GM21529 (cell line): ENCODE measurements around the gene BEND3.
A peak's percentile ranks its signal among the peaks of the same experiment; 100 is the strongest.
"Not testable (repeated sequence)": the region's sequence is repeated elsewhere in the genome, so short reads cannot be mapped to it uniquely, and the experiment has no call there.

Experiments used
- ATAC-seq: cut with Tn5 transposase; IDR thresholded peaks from one replicate; pipeline ENCODE4 v1.9.1; 2021; ENCODE audit not compliant: unreplicated experiment

Gene BEND3

DNA sequence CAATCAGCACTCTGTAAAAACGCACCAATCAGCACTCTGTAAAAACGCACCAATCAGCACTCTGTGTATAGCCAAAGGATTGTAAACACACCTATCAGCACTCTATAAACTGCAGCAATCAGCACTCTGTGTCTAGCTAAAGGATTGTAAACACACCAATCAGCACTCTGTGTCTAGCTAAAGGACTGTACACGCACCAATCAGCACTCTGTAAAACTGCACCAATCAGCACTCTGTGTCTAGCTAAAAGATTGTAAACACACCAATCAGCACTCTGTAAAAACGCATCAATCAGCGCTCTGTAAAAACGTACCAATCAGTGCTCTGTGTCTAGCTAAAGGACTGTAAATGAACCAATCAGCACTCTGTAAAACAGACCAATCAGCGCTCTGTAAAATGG is 30.9 kb downstream of the BEND3 start:
- not testable (repeated sequence) for ATAC-seq

DNA sequence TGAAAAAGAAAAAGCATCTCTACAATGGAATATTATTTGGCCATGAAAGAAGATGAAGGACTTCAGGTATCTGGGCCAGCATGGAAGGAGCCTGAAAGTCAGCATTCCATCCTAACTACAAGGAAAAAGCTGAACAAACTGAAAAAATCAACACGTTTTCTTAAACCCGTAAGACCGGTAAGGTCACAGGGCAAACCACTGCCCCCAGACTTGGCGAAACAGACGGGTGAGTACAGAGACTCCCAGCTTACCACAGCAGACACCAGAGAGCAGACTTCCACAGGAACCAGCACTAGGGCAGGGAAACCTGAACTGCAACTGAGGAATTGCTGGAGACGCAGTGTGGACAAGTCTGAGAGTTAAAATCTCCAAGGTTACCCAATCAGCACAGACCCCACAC is 31.4 kb downstream of the BEND3 start:
- ATAC-seq: no peak

DNA sequence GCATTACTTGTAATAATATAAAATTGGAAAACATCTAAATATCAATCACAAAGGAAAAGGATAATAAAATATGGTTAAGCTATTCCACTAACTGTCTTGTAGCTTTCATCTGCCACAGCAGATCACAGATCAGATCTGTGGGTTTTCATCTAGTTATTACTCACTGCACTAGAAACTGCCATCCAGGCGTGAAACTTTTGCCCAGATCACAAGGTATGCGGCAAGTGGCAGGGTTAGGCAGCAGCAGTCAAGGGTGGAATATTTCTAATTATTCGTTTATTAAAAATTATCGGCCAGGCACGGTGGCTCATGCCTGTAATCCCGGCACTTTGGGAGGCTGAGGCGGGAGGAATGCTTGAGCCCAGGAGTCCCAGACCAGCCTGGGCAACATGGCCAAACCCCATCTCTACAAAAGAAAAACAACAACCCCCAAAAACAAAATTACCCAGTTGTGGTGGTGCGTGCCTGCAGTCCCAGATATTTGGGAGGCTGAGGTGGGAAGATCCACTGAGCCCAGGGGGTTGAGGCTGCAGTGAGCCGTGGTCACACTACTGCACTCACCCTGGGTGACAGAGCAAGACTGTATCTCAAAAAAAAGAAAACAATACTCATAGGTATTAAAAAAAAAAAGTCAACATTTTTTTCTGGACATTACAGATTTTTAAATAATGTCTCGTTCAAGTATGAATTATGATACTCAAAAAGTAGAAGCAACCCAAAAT is 32.1 kb downstream of the BEND3 start:
- ATAC-seq: peak; percentile 83

DNA sequence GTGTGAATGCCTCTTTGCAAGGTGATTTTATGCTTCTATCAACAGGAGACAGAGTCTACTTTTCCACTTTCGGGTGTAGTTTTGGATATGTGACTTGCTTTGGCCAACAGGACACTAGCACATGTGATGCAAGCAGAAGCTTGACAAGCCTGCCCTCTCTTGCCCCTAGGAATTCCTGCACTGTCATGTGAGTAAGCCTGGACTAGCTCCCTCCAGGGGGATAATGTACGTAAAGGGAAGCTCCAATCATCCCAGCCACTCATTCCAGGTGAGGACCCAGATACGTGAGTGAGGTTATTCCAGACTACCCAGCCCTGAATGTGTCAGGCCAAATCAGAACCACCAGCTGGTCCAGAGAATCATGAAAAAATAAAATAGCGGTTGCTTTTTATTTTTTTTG is 33.3 kb downstream of the BEND3 start:
- ATAC-seq: no peak

DNA sequence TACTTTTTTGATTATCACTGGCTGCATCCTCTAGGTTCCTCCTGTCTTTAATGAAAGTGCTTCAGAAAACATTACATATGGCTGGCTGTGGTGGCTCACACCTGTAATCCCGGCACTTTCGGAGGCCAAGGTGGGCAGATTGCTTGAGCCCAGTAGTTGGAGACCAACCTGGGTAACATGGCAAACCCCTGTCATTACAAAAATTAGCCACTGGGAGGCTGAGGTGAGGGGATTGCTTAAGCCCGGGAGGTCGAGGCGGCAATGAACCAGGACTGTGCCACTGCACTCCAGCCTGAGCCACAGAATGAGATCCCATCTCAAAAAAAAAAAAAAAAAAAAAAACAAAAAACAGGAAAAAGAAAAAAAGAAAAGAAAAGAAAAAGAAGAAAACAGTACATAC is 35.3 kb downstream of the BEND3 start:
- no peak for ATAC-seq

DNA sequence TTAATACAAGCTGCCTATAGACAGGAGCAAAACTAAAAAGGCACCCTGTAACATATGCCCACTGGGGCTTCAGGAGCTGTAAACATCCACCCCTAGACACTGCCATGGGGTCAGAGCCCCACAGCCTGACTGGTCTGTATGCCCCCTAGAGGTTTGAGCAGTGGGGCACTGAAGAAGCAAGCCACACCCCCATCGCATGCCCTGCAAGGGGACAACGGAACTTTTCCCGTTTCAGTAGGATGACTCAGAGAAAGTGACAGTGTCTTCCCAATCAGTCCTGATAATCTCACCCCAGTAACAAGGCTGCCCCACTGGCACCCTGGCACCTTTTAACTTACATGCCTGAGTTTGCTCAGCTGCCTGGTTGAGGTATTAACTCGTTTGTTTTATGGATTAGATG is 35.9 kb downstream of the BEND3 start:
- ATAC-seq: no peak

DNA sequence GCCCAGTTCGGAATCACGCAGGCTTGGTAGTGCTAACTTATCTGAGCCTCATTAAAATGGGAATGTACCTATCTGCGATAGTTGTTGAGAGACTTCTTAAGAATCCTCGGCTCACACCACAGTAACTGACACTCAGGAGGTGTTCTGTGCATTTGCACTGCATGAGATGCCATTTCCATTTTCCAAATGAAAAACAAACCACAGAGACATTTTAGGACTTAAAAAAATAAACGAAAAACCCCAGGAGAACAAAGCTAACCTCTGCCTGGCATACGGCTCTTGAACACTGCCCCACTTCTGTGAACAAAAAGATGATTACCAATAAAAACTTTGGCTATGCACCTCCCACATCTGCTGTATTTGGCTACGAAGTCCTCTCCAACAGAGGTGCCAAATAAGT is 37.6 kb downstream of the BEND3 start:
- ATAC-seq: no peak

DNA sequence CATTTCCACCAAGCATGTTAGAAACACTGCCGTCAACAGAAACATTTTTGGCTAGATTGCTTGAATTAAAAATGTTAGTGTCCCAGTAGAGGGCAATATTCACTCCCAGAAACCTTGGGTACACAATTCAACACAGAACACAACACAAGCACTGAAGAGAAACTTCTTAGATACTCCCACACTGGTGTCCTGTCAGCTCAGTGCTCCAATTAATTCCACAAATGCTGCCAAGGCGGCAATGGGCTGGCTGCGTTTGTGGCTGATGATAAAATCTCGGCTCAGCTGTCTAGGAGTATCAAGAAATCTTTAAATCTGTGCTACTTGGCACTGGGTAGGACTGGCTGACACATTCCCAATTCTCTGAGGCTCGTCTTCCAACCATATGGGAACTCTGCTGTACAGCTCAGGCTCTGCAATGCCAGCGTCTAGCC is 39.3 kb downstream of the BEND3 start:
- no peak for ATAC-seq

DNA sequence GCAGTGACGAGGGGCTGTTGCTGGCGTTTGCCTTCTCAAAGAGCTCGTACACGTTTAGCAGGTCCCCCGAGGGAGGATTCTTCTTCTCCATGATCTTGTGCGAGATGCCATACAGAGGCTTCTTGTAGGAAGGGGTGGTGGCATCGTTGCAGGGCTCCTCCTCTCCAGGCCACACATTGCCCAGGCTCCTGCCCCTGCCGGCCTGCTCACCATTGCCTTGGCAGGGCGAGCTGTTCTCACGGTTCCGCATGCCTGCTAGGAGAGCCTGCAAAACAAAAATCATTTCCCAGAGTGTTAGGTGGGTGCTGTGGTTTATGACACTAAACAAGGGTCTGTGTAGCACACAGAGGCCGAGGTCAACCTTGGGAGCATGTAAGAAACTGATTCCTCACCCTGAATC is 44.6 kb downstream of the BEND3 start:
- no peak for ATAC-seq

DNA sequence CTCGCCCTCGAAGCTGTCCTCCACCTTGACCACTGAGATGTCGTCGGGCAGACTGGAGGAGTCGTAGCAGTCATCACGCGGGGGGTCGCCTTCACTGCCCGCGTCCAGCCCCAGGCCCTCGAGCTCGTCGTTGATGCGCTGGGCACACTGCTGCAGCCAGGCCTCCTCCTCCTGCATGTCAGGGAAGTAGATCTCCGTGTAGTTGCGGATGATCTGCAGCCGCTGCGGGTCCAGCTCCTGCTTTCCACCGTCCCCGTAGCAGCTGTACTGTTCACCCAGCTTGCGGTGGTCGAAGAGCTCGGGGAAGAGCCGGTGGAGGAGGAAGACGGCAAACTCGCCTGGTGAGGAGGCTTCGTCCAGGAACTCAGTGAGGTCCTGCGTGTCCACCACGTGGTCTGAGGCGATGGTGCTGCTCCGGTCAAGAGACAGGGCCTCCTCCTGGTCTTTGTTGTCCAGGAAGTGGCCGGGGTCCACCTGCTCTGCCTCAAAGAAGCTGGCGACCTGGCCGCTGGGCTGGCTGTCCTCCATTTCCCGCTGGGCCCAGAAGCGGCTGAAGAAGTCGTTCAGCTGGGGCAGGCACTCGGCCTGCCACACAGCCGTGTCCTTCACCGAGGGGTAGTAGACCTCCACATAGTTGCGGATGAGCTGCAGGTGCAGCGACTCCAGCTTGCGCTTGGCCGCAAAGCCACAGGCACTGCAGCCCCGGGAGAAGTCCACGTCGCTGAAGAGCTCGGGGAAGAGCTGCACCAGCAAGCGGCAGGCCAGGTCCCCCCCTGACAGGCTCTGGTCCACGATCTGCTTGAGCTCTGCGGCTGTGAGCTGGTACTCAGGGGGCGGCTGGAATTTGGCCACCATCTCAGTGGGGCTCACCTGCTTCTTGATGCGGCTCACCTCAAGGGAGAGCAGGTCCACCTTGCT is 45.4 kb downstream of the BEND3 start:
- ATAC-seq: no peak

DNA sequence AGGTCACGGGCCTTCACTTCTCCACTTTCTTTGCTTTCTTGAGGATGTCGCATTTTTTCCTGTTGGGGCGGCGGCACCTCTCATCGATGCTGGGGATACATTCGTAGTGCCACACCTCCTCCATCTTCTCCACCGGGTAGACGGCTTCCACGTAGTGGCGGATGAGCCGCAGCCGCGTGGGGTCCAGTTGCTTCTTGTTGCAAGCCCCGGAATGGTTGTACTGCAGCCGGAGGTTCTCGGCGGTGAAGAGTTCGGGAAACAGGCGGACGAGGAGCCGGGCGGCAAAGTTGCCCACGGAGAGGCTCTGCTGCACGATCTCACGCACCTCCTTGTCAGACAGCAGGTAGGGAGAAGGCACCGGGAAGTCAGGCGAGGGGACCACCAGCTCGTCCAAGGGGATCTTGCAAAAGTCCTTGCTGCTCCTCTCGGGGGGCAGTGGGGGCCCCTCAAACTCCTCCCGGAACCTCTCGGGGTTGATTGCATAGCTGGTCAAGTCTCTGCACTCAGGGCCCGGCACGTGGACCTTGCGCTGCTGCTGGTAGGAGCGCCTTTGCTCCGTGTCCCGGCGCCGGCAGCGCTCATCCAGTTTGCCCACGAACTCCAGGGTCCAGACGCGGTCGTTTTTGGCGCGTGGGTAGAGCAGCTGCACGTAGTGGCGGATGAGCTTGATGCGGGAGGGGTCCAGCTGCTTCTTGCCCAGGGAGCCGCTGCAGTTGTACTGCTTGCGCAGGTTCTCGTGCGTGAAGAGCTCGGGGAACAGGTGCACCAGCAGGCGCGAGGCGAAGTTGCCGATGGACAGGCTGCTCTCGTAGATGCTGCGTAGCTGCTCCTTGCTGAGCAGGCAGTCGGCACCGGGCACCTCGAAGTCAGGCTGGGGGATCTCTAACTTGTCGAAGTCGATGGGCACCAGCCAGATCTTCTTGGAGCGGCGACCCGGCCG is 46.4 kb downstream of the BEND3 start:
- ATAC-seq: no peak

DNA sequence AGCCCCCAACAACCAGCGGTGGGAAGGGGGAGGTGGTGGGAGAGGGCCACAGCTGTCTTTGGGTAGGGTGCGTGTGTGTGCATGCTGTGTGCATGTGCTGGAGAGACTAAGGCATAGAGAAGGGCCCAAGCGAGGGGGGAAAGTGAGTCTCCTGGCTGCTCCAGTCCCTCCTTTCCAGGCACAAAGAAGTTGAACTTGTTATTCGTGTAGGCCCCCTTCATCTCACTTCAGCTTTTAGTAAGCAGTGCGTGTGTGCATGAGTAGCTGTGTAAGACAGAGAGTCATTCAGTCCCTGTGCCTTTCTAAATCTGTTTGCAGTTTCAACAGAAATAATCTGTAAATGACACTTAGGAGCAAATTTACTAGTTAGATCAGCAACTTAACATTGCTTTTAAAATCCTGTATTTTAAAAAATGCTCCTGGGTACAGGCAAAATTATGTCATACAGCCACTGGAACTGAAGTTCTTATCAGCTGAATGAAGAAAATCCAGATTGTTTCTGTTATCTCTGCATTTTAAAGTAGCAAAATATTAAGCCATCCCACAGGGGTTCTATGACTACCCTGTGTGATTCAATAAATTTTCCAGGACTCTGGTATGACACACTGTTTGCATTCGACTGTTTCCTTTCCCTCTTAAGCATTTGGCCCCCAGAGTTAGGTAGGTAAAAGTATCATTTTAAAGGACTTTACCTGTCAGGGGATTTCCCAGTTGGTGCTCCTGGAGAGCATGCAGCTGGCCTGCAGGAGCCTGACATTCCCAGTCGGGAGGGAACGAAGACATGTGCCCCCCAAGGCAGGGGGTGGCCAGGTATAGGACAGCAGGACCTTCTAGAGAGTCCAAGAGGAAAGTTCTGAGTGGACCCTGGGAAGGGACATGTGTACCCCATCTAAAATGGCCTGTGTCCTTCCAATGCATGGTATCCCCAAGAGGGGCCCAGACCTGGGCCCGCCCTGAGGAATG is 48.3 kb downstream of the BEND3 start:
- peak; percentile 55 for ATAC-seq

DNA sequence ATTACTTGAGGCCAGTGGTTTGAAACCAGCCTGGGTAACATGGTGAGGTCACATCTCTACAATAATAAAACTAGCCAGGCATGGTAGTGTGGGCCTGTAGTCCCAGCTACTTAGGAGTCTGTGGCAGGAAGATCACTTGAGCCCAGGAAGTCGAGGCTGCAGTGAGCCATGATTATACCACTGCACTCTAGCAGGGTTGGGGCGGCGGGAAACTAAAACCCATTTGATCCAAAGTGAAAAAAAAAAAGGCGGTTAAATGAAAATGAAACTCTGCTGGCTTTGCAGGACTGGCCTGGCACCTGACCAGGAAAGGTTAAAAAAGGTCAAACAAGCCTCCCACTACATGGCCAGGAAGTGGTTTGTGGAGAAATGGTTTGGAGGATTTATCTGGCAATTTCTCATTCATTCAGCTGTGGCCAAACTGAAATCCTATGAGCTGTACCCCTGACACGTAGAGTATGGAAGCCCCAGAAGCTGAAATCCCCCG is 50.7 kb downstream of the BEND3 start:
- peak; percentile 34 for ATAC-seq

DNA sequence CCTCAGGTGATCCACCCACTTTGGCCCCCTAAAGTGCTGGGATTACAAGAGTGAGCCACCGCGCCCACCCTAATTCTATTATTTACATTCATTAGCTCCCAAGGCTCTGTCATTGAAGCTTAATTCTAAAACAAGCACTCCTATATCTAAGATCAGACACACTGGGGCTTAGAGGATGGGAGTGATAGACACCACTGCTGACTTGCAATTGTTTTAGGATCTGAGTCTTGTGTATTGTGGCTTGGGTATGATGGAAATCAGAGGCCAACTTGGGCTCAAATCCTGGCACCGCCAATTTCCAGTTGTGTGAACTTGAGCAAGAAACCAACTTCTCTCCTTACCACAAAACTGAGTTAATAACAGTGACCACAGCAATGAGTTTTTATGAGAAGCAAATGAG is 52.6 kb downstream of the BEND3 start:
- ATAC-seq: no peak

DNA sequence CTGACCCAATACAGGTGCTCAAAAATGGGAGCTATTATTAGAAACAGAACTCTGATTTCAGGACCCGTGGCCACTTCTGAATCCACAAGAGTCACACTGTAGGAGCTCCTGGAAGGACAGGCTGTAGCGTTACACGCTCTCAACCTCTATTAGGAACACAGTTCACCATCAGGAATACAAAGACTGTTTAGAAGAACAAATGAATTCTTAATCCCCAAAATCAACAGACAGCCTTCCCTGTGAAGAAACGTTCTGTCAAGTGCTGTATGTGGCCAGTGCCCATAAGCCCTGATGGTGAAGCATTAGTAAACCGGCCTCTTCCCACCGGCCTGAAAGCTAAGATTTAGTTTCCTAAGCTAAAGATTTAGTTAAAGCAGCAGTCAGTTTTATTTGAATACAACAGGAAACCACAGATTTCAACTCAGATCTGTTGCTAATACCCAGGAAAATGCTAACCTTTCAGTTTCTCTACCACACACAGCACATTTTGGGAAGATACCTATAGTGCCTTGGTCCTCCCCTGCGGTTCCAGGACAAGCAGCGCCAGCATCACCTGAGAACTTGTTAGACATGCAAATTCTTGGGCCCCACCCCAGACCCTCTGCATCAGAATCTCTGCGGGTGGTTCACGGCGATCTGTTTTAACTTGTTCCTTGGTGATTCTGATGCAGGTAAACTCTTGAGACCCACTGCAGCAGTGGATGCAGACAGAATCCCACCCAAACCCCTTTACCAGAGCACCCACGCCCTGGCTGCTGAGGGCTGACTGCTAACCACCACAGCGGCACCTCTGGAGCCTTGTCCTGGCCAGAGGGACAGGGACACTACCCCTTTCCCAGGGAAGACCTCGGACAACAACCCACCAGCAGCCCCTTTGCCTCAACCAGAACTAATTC is 53.9 kb downstream of the BEND3 start:
- ATAC-seq: peak; percentile 79

DNA sequence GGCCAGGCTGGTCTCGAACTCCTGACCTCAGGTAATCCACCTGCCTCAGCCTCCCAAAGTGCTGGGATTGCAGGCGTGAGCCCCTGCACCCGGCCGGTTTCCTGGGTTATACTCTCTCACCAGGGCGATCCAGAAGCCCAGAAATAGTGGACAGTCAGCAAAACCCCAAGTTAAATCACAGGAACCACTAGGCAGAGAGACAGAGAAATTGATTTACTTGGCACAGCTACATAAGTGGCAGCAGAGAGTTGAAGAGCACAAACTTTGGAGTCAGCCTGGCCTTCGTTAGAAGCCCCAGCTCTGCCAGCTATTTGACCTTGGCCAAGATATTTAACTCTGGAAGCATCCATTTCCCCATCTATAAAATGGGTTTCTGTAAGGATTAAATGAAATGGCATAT is 54.6 kb downstream of the BEND3 start:
- no peak for ATAC-seq

DNA sequence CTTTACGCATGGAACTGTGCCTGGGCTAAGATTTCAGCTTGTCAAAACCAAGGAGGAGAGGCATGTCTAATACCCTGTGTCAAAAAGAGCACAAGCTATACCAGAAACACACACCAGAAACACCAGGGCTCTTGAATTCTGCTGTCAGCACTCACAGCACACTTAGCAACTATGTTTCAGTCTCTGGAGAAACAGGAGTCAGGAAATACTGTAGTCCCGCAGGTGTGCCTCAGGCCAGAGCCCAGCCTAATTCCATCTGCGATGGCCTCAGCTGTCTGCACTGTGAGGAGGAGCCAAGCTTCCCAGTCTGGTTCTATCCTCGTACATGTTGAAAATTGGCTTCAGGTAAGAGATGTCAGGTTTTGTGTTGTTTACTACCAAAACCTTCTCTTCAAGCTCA is 55.7 kb downstream of the BEND3 start:
- no peak for ATAC-seq

DNA sequence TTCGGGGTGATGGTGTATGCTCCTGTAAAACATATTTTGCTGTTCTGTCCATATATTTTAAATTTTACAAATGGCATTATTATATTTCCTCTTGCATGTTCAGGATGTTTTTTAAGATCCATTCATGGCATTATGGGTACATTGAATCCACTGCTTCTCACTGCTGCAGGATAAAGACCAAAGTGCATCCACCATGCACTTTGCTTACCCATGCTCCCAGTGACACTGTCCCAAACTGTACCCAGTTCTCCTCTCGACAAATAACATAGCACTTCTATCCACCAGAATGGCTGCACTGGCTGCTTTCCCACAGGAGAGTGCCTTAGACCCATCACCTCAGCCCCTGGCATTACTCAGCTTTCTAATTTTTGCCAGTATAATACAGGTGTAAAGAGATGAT is 57.6 kb downstream of the BEND3 start:
- no peak for ATAC-seq

DNA sequence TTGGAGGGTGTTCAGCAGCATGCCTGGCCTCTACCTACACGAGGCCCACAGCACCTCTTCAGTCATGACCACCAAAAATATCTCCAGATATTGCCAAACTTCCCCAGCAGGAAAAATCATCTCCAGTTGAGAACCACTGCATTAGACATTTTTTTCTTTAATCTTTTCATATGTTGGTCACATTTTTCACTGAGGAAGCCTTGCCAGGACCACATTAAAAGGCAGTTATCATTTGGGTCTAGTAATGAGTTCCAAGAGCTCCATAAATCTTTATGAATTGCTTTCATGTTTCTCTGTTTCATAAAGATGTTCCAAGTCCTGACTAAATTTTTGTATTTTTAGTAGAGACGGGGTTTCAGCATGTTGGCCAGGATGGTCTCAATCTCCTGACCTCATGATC is 58.5 kb downstream of the BEND3 start:
- ATAC-seq: no peak
